ENCODE data around the gene GNL2.
A peak's percentile ranks its signal among the peaks of the same experiment; 100 is the strongest.
"Not testable (repeated sequence)": the region's sequence is repeated elsewhere in the genome, so short reads cannot be mapped to it uniquely, and the experiment has no call there.

GNL2 gene

DNA sequence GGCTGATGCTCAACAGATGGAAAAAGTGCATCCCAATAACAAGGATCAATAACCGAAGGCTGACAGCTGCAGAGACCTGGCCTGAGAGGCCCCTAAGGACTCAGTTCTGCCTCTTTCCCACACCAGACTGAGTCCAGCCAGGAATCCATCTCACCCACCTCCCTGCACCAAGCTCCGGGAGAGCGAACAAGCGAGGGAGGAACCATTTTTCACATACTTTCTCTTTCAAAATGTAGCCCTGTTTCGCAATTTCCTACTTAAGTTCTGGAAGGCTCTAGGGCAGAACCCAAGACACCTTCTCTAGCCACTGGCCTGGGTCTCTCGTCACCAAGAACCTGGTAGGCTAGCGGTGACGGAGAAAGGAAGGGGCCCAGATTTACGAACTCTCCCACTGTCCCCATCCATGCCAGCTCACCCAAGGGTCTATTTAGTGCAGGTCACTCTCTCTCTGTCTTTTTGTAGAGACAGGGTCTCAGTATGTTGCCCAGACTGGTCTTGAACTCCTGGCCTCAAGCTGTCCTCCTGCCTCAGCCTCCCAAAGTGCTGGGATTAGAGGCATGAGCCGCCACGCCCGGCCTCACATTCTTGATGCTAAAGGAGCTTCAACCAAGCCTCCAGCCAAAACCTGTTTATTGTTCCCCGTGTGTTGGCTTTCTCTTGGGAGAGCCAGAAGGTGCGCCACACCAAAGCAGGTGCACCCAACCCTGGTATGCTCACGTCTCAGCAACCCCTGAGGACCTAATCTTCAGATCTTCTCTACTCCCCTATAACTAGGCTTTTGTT, 10.9 kb upstream of the GNL2 start:
- DNase-seq (ENCODE audit: low spot score), result peak; percentile 50

DNA sequence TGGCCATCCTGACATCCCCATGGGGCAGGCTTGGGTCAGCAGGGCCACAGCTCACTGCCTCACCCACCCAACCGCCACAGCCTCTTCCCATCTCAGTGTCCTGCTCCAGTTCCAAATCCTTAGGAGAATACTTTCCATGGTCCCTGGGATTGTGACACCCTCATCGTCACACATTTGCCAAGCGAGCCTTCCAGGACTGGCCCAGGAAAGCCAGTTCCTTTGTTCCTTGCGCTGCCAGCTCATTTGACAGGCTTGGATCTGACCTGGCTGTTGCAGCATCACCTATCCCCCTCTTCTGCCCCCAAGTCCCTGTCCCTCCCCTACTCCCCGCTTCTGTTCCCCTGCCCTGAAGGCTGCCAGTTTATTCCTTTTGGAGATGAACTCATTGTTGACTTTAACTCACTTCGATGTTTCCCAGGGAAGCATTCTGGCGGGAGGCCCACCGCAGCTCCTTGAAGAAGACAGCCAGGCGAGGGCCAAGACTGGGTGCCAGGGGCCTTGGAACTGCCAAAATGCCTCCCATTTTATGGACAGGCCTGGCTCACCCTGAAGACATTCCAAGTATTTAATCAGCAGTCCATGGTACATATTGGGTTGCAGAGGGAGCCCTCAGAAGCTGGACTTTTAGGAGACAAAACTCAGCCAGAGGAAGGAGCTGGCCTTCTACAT, 10.2 kb upstream of the GNL2 start:
- DNase-seq (ENCODE audit: low spot score), result no peak

DNA sequence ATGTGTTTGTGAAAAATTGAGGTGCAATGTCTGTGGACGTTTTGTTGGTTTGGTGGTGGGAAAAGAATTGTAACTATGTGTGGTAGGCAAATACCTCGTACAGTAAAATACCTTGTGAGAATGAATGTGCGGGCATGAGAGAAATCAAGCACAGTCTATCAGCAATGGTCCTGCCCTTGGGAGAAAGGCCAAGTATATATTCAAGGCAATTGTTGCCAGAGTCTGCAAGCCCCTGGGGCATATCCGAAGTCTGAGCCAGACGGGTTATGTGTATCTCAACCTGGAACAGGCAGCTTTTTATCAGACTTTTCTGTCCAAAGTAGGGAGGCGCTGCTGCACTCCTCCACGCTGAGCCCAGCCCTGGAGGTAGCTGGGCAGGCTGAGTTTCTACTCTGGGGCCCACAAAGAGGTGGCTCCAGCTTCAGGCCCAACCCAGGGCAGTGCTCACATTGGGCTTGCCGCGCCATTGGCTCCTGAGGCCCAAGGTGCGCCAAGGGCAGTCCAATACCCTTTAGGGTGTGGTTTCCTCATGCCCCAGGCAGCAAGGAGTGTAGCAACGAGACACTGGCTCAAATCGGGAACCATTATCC, 9.4 kb upstream of the GNL2 start:
- no peak for DNase-seq (ENCODE audit: low spot score)

DNA sequence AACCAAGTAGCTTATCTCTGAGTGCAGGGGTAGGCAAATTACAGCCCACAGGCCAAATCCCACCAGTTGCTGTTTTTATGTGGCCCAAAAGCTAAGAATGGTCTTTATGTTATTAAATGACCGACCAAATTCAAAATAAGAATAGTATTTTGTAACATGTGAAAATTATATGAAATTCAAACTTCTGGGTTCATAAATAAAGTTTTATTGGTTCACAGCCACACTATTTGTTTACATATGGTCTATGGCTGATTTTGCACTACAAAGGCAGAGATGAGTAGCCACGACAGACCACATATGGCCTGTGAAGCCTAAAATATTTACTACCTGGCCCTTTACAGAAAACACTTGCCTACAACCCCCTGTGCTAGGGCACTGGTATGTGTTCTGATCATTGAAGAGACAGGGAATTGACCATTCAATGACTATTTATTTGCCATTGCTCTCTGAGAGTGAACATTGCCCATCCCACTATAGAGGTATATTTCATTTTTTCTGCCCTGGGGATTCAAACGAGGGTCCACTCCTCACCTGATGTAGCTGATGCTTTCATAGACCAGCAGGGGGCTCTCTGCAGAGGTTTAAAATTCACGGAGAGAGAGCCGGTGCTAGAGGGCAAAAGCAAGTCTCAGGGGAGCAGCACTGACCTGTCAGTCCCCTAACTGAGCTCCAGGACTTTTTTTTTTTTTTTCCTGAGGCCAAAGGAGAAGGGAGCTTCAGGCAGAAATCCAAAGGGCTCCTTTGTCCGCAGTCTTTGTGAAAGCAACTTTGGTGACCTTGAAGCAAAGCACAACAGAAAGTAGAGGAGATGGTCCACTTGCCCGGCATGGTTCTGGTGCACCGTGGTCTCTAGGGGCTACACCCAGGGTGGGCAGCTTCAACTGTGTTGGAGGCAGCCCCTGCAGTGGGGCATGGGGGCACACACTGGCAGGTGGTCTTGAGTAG, 7.3 kb upstream of the GNL2 start:
- peak; percentile 36 for DNase-seq (ENCODE audit: low spot score)

DNA sequence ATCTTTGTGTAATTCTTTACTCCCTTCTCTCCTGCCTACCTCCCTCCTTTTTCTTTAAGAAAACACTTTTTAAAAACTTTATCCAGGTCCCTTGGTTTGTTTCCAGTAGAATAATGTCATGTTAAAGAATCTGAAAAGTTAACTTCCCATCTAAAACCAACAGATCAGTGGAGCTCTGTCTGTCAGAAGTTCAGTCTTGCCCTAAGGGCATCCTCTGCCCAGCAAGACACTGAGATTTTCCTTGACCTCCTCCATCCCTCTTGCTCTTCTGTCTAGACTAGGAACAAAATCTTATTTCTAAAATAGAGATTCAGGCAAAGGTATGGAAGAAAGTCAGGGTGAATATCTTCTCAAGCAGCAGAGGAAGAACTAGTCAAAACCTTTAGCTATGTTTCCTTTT, 5.7 kb upstream of the GNL2 start:
- no peak for DNase-seq (ENCODE audit: low spot score)

DNA sequence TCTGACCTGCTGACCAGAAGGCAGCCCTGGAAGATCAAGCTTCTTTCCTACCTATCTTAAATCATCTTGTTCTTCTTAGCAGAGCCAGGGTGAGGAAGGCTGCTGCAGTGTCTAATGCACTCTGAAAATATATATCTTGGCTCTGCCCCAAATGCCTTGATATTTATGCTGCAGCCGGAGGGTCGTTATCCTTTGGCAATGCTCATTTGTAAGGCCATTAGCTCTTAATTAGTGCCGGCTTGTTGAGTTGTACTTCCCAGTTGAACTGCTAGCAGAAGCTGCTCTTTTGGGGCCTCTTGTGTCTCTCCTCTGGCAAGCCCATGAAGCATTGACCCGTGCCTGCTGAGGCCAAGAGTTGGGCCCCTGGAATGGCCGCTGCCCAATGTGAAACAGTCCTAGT, 4.2 kb upstream of the GNL2 start:
- DNase-seq (ENCODE audit: low spot score), result no peak

DNA sequence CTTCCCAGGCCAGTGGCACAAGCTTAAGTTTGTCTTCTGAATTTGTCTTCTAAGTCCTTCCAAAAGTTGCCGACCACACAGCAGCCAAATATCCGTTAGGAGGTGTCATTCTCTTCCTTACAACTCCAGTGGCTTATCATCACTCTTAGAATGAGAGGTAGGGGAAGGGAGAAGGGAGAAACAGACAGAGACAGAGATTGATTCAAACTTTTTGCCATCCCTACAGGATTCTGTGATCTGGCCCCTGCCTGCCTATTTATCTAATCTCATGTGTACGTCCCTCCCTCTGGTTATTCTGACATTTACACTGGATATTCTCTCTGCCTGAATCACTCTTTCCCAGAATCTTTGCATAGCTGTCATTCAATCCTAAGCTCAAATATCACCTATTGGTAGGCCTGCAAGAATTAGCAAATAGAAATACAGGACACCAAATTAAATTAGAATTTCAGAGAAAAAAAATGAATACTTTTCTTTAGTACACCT, 488 bp upstream of the GNL2 start:
- no peak for DNase-seq (ENCODE audit: low spot score)

DNA sequence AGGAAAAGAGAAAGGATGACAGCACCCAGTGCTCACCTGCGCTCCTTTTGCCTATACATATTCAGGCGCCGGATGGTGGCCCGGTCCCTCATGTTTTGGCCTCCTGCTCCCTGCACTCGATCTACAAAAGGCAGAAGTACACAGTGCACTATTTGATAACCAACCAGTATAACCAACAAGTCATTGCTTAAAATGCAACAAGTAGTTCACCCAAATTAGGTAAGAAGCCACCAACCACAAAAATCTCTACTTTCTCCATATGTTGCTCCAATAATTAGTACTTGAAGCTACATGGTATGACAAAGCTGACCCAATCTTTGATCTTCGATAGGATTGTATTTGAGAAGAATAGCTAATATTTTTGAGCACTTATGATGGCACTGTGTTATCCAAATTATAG, 2.0 kb downstream of the GNL2 start:
- DNase-seq (ENCODE audit: low spot score), result no peak

DNA sequence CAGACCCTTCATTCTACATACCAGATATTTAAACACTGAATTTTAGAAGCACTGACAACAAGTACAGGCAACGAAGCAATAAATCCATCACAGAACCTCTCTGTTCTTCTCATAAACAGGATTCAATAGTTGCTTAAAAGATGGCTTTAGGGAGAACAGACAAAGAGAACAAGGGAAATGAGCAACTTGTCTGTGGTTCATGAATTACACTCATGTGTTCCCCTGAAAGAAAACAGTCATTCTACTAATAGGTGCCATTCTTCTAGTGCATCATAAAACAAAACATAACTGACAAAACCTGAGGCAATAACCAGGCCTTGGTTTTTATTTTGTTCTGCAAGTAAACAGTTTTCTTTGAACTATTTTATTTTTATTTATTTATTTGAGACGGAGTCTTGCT, 6.8 kb downstream of the GNL2 start:
- DNase-seq (ENCODE audit: low spot score), result no peak

DNA sequence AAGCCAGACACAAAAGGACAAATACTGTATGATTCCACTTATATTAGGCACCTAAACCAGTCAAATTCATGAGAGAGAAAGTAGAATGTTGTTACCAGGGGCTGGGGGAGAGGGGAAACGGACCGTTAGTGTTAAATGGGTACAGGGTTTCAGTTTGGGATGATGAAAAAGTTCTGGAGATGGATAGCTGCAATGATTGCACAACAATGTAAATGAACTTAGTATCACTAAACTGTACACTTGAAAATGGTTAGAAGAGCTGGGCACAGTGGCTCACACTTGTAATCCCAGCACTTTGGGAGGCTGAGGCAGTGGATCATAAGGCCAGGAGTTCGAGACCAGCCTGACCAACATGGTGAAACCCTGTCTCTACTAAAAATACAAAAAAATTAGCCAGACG, 11.2 kb downstream of the GNL2 start:
- DNase-seq (ENCODE audit: low spot score), result not testable (repeated sequence)

DNA sequence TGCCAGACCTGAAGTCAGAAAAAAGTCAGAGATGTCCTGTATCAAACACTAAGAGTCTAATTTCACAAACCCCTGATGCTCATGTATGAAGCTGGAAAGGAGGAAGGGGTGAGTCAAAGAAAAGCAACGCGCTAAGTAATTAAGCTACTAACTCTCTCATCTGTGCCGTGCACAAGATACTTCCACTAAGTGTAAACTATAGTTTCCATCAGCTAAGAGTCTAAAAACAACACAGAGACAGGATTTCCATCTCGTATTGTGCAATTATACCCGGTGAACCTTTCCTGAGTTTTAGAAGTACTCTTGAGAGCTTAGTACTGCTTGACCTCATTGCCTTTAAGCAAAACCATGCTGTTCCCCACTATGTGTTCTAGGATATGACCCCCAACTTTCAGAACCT, 20.0 kb downstream of the GNL2 start:
- no peak for DNase-seq (ENCODE audit: low spot score)

DNA sequence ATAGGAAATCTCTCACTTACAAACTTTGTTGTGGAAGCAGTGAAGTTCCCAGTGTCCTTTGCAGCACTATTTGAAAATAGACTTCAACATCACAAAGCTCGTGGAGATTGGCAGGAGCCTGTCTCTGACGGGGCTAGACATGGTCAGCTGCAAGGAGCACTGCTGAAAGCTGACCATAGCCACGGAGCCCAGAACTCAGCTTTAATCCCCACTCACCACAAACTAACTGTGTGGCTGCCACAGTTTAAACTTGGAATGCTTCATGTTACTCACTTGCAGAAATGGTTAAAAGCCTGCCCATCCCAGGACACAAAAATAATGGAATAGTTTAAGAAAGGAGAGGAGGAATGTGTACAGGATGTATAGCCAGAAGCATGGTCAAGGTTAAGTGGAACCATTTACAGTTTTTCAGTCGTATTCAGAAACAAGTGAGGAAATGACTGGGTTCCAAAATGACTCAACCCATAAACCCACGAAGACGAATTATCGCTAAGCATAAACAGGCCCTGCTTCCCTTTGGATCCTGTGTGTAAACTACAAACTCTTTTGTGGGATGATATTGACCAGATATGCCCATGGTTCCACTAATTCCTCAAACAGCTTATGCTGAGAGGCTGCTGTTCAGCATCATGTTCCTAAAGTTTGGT, 20.8 kb downstream of the GNL2 start:
- DNase-seq (ENCODE audit: low spot score), result peak; percentile 36

DNA sequence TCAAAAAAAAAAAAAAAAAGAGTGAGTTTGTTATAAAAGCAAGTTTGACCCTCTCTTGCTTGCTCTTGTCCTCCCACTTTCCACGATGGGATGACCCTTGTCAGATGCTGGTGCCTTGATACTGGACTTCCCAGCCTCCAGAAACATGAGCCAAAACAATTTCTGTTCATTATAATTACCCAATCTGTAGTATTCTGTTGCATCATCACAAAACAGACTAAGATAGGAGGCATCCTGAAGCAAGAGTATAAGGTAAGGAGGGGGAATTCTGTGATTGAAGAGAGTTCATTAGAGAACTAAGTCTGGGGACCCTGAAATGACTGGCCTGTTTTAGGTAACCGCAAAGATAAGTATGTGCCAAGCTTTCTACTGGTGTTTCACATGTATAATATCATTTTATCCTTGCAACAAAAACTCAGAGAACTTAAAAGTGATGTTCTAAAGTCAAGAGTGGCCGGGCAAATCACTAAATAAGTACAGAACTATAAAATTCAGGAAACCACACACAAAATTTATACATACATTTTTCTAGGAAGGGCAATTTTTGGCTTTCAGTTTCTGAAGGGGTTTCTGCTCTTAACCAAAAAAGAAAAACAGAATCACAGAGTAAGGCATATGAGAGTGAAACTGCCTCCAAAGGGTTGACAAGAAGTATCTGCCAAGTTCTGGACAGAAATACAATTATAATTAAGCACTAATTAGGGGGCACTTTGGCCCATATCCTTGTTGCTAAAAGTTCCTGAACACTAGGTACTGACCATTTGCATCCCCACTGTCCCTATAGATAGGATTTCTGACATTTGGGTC, 25.0 kb downstream of the GNL2 start:
- no peak for DNase-seq (ENCODE audit: low spot score)

DNA sequence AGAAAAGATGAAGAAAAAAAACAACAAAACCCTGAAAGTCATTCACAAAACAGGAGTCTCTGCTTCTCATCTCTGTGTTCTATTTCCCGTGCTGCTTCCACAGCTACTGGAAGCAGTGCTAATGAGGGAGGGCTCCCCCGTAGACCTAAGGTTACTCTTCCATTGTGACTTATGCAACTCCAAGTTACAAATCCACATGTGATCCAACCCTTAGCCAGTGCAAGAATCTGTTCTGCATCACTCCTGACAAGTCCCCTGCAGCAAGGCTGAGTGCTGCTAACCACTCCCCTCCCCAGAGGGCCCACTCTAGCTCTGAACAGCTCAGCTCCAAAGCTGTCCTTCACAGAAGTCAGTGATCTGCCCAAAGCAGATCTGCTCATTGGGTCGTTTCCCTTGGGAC, 28.7 kb downstream of the GNL2 start:
- DNase-seq (ENCODE audit: low spot score), result no peak

DNA sequence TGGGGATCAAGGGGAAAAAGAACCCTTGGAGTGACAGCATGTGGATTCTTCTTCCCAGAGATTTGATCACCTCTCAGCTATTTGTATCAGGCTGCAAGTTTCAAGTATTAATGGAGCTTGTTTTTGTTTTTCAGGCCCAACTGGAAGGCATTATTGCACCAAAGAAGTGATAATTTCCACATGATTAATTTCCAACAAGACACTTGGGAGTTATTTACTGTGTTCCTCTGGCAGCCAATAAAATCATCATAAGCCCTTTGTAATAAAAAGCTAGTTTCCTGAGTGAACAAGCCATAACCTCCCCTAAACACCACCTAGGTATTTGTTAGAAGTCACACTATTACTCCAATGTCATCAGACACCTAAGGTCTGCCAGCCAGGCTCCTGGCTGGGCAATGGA, 30.8 kb downstream of the GNL2 start:
- DNase-seq (ENCODE audit: low spot score), result no peak

DNA sequence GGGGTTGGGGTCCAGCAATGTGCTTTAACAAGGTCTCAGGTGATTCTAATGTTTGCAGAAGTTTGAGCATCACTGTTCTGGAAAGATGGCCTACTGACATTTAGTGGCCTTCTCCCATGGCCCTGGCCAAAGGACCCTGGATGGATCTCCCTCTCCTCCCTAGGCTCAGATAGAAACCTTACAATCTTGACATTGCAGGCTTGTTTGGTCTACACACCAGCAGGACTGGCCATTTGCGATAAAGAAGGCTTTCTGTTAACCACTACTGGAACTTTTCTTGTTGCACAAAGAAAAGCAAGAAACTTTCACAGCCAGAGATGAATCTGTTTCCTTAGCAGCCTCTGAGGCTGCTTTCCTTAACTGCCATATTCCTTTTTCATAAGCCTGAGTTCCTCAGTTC, 32.8 kb downstream of the GNL2 start:
- no peak for DNase-seq (ENCODE audit: low spot score)

DNA sequence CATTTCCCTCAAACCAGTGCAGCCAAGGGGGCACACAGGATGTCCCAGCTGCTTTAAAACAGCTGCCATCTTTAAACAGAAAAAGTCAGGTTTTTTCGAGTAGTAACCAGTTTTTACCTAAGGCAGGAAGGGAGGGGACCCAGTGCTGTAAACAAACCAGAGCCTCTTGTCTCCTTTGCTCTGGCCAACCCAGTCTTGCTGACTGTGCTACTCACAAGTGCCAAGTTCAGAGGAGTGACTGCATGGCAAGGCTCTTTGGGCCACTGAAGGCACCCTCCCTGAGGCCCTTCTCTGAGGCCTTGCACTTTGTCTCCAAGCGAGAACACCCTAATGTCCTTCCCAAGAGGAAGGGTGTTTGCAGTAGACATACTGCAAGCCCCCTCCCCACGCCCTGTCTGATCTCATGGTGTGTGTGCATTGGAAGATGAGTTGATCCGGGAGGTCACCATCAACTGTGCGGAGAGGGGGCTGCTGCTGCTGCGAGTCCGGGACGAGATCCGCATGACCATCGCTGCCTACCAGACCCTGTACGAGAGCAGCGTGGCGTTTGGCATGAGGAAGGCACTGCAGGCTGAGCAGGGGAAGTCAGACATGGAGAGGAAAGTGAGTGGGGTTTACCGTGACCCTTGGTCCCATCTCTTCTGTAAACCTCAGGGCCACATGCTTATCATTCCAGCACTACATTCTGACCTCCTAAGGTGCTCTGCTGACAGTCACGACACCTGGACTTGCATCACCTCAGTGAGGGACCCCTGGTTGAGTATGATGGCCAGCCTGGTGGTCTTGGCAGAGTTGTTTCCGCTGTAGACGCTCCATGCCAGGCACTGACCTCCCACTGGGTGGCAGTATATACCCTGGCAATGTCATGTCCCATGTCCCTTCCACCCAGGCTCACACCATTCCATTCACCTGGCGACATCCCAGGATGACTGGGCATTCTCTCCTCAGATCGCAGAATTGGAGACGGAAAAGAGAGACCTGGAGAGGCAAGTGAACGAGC, 34.3 kb downstream of the GNL2 start:
- DNase-seq (ENCODE audit: low spot score), result peak; percentile 25

DNA sequence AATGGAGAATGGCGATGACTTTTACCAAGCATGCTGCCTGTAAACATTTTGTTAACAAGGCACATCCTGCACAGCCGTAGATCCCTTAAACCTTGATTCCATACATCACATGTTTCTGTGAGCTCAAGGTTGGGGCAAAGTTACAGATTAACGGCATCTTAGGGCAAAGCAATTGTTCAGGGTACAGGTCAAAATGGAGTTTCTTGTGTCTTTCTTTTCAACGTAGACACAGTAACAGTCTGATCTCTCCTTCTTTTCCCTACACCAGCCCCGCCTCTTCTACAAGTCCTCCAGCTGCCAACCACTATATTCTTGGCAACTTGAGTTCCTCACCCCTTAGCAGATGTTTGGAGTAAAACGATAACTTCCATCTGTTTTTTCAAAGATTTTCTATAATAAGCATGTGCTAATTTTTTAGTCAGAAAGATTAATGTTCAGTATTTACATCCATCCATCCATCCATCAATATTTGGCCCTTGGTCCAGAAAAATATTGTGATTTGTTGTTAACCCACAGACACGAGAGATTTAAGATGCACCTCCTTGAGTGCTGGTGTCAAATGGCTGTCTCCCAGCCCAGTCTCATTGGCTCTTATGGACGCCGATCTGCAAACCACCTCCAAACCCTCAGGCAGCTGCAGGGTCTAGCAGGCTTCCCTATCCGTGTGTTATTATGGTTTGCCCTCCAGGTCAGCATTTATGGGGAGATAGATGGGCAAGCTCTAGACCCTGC, 35.2 kb downstream of the GNL2 start:
- DNase-seq (ENCODE audit: low spot score), result no peak

DNA sequence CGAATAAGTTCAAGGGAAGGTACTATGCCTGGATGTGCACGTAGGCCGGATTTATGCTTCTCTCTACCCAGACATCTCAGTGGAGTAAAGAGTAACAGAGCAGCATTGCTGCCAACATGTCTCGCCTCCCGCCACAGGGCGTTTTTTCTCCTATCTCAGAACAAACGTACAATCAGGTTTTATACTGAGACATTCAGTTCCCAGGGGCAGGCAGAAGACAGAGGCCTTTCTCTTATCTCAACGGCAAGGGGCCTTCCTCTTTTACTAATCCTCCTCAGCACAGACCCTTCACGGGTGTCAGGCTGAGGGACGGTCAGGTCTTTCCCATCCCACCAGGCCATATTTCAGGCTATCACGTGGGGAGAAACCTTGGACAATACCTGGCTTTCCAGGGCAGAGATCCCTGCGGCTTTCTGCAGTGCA, 35.8 kb downstream of the GNL2 start:
- DNase-seq (ENCODE audit: low spot score), result not testable (repeated sequence)
